ENCODE results near the gene IL1RAPL1.

- no peak for TF ChIP-seq CTCF (IDR thresholded peaks at IDR 0.05)
- no peak for TF ChIP-seq POLR2A (IDR thresholded peaks at IDR 0.05)
- TF ChIP-seq EP300 (IDR thresholded peaks at IDR 0.05) = no peak
Observed at GRCh38 chrX:29461039-29461438, 873.8 kb downstream of the IL1RAPL1 start.

All from tibial nerve (tissue), 4 donors.